ENCODE measurements around the gene TUBA4A. TPM values are rescaled to one million over a fixed set of nuclear protein-coding genes. Genes with fewer than 3 reads are reported as not detected.
A peak's percentile ranks its signal among the peaks of the same experiment; 100 is the strongest.

The TUBA4A gene
- total and polyA plus RNA-seq, 9 of the 15 experiments (the other 6 are each of a cell fraction or from before 2014, with no cell fraction given) = 25.1 to 174 (median 42.4) TPM

GRCh38 chr2:219229305-219230058, 24.2 kb downstream of the TUBA4A start, which contains the start of the genes ANKZF1 and ATG9A (continued):
- peak; percentile 59; the same call in 1 of the 2 replicates for TF ChIP-seq CEBPG (CRISPR knock-in tag; IDR thresholded peaks at IDR 0.05)
- TF ChIP-seq CEBPG (tag; conservative IDR thresholded peaks at IDR 0.05 in 1 of 2, IDR thresholded peaks at IDR 0.05 in 1 of 2) = no peak
- TF ChIP-seq, protein P1, sequence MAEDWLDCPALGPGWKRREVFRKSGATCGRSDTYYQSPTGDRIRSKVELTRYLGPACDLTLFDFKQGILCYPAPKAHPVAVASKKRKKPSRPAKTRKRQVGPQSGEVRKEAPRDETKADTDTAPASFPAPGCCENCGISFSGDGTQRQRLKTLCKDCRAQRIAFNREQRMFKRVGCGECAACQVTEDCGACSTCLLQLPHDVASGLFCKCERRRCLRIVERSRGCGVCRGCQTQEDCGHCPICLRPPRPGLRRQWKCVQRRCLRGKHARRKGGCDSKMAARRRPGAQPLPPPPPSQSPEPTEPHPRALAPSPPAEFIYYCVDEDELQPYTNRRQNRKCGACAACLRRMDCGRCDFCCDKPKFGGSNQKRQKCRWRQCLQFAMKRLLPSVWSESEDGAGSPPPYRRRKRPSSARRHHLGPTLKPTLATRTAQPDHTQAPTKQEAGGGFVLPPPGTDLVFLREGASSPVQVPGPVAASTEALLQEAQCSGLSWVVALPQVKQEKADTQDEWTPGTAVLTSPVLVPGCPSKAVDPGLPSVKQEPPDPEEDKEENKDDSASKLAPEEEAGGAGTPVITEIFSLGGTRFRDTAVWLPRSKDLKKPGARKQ (CRISPR knock-in tag; IDR thresholded peaks at IDR 0.05) = no peak
- peak; percentile 68 for TF ChIP-seq MEIS2 (IDR thresholded peaks at IDR 0.05; ENCODE audit: partially characterized antibody)
- peak; percentile 43 for TF ChIP-seq FOSL1 (tag; conservative IDR thresholded peaks at IDR 0.05)
- peak; percentile 87 for TF ChIP-seq CHD2 (IDR thresholded peaks at IDR 0.05; ENCODE audit: low read depth, low read length)
- TF ChIP-seq BRCA1 (IDR thresholded peaks at IDR 0.05) = no peak
- TF ChIP-seq BRCA1 (CRISPR knock-in tag; IDR thresholded peaks at IDR 0.05) = no peak
- peak; percentile 59 for TF ChIP-seq ARID4B (CRISPR knock-in tag; IDR thresholded peaks at IDR 0.05)
- peak; percentile 96 for TF ChIP-seq MBD2 (IDR thresholded peaks at IDR 0.05; ENCODE audit: borderline replicate concordance, low read depth)
- no peak for TF ChIP-seq NFRKB (IDR thresholded peaks at IDR 0.05; ENCODE audit: low read depth)
- peak; percentile 86 for TF ChIP-seq POLR2AphosphoS5 (IDR thresholded peaks at IDR 0.05; ENCODE audit: control insufficient read depth, insufficient read depth, low read depth, low read length)
- no peak for TF ChIP-seq SAP30 (IDR thresholded peaks at IDR 0.05; ENCODE audit: borderline replicate concordance, insufficient read depth, low read depth, low read length, poor library complexity, severe bottlenecking)
- TF ChIP-seq, protein P2, sequence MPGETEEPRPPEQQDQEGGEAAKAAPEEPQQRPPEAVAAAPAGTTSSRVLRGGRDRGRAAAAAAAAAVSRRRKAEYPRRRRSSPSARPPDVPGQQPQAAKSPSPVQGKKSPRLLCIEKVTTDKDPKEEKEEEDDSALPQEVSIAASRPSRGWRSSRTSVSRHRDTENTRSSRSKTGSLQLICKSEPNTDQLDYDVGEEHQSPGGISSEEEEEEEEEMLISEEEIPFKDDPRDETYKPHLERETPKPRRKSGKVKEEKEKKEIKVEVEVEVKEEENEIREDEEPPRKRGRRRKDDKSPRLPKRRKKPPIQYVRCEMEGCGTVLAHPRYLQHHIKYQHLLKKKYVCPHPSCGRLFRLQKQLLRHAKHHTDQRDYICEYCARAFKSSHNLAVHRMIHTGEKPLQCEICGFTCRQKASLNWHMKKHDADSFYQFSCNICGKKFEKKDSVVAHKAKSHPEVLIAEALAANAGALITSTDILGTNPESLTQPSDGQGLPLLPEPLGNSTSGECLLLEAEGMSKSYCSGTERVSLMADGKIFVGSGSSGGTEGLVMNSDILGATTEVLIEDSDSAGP (CRISPR knock-in tag; IDR thresholded peaks at IDR 0.05) = no peak
- TF ChIP-seq ZNF165 (CRISPR knock-in tag; IDR thresholded peaks at IDR 0.05; ENCODE audit: borderline replicate concordance) = no peak
- no peak for TF ChIP-seq NFE2L1 (tag; IDR thresholded peaks at IDR 0.05; ENCODE audit: borderline replicate concordance, low read depth)
- TF ChIP-seq ZHX1 (conservative IDR thresholded peaks at IDR 0.05; ENCODE audit: low read length) = no peak
